C1 segment of cervical spinal cord (tissue), 14 donors: ENCODE results near the gene MMD2.
"Not testable (repeated sequence)": the region's sequence is repeated elsewhere in the genome, so short reads cannot be mapped to it uniquely, and the experiment has no call there.

Experiments used
- DNase-seq, 14 donors: peaks; one replicate each; lab custom pipeline; 2025; lab: John Stamatoyannopoulos, UW

MMD2 gene, protein sequence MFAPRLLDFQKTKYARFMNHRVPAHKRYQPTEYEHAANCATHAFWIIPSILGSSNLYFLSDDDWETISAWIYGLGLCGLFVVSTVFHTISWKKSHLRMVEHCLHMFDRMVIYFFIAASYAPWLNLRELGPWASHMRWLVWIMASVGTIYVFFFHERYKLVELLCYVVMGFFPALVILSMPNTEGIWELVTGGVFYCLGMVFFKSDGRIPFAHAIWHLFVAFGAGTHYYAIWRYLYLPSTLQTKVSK

DNA sequence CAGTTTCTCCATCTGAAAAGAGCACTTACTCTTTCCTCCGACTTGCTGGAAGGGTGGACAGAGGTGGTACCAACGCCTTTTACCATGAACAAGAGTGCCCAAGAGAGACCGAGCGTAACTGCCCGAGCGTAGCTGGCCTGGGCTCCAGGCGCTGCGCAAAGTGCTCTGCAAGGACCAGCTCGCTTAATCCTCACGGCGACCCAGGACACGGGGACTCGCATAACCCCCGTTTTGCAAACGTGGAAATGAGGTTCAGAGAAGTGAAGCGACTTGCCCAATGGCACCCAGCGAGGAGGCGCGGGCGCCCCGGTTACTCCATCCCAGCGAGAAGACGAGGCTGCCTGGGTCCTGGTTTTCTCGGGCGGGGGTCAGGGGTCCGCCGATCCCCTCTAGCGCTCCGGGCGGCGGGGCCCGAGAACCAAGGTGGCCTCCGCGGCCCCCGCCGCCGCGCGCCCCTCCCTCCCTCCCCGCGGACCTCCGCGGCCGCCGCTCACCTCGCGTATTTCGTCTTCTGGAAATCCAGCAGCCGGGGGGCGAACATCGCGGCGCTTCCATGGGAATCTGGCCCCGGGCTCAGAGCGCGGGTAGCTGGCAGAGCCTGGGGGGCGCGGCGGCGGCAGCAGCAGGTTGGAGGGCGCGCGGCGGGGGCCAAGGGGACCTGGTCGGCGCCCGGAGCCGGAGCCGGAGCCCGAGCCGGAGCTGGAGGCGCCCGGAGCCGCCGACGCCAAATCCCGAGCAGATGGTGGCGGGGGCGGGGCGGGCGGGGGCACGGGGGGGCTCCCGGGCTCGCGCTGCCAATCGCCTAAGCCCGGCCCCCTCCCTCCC is at the start of gene MMD2:
MMD2 (minus strand) TSS at position 711 of the 825 bp plus-strand sequence; CDS start at position 541, 170 bp downstream.
- DNase-seq = peak in 2 of 14 donors; percentile 24 to 44

DNA sequence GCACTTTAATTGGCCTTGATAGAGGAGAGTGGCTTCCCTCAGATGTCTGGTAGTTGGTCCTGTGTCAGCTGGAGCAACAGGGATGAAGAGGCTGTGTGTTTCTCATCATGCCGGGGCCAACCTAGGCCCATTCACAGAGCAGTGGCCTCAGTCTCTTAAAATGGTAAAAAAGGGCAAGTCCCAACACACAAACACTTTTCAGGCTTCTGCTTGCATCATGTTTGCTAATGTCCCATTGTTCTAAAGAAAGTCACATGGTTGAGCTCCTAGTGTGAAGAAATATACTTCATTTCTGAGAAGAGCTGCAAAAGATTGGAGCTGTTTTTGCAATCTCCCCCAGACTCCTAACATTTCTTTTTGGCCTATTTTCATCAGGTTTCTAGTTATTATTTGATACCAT is 46.1 kb upstream of the MMD2 start:
- peak in 2 of 14 donors; percentile 1 to 10 for DNase-seq

DNA sequence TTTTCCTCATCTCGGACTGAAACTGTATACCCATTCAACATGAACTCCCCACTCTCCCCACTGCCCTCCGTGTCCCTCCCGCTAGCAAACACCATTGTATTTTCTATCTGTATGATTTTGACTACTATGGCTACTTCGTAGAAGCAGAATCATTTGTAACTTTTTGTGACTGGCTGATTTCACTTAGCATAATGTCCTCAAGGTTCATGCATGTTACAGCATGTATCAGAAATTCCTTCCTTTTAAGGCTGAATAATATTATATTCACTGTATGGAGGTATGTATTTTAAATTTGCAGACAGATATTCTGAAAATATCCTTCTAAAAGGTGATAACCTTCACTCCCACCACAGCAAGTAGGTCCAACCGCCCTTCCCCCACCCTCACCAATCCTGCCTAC is 42.9 kb upstream of the MMD2 start:
- DNase-seq = no peak

DNA sequence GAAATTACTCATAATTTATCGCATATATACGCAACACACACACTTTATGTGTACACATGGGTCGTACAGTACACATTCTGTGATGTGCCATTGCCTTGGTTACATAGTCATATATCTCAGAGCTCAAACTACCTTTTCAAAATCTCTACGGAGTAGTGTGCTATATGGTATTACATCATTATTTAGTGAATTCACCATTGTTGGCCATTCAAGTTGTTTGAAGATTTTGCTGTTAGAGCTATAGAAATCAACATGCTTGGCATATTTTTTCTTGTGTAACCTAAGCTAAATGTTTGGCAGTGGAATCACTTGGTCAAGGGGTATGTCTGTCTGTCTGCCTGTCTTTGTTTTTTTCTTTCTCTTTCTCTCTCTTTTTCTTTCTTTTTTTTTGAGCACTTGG is 42.0 kb upstream of the MMD2 start:
- no peak for DNase-seq

DNA sequence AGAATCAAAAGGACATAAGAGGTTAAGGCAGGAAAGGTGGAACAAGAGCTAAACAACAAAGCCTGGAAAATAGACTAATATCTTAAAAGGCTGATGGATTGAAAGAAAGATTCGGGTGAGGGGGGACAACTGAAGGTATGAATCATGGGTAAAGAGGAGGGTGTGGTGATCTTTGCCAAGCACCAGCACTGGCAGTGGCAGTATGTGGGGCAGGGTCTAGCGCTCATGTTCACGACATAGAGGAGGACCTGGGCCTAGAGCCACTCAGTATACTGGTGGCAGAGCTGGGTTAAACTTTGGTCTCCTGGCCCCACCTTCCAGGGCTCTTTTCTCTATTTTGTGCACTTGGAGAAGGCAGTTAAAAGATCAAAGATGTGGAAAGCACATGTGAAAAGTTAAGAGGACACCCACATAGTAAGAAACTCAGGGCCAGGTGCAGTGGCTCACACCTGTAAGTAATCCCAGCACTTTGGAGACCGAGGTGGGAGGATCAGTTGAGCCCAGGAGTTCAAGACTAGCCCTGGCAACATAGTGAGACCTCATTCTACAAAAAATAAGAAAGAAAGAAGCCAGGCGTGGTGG is 40.5 kb upstream of the MMD2 start:
- DNase-seq = no peak

DNA sequence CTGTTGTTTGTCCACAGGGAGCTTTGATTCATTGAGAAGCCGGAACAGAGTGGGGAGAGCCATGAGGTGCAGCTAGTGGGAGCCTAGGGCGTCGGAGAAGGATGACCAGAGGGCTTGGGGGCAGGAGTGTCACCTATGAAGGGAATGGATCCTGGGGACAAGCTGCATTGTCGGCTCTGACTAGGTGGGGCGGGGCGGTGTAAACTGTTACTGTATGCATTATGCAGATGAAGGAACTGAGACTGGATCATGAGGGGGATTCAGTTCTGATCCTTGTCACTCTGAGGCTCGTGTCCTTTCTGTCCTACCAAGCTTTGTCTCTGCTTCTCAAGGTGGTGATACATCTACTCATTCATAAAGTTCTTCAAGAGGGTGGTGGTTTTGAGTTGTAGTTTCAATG is 39.9 kb upstream of the MMD2 start:
- DNase-seq = no peak

DNA sequence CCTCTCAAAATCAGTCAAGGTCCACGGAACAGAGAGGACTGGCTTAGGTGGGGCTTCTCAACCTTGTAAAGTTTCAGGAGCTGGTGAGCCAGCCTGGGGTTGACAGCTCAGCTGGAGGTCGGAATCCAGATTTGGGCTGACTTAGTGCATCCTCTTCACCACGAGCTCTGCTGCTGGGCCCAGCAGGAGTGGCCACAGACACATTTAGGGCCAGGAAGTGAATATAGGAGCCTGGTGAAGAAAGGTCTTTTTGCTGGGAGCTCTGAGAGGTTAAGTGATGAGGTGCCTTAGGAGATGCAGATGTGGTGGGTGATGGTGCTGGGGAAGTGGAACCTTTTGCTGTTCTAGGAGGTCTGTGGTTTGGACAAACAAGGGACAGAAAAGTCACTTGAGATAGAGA is 39.3 kb upstream of the MMD2 start:
- DNase-seq = no peak

DNA sequence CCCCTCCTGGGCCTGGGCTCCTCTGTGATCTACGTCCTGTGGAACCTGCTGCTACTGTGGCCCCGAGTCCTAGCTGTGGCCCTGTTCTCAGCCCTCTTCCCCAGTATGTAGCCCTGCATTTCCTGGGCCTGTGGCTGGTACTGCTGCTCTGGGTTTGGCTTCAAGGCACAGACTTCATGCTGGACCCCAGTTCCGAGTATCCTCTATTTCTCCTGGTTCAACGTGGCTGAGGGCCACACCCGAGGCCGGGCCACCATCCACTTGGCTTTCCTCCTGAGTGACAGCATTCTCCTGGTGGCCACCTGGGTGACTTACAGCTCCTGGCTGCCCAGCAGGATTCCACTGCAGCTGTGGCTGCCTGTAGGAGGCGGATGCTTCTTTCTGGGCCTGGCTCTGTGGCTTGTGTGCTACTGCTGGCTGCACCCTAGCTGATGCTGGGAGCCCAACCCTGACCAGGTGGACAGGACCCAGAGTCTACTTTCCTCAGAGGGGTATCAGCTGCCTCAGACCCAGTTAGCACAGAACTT is 37.8 kb upstream of the MMD2 start:
- no peak for DNase-seq

DNA sequence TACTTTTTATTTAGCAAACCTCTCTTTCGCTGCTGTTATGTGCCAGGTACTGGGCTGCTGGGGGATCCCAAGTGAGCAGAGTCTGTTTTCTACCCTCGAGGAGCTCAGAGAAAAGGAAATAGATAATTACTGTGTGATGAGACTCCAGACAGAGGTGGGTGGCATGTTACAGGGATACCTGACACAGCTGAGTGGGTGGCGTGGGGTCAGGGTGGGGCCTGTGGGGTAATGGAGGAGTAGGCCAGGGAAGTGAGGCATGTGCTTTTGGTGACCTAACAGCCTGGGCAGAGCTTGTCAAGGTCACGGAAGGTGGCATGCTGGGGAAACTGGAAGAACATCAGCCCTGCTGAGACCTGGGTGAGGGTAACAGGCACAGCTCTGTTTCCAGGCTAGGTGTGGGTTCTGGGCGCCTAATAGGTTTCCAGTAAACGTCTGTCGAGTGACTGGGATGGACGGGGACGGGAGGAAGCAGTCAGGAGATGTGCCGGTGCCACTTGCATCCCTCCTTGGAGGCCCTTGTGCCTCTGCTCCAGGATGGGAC is 36.5 kb upstream of the MMD2 start:
- DNase-seq = no peak

DNA sequence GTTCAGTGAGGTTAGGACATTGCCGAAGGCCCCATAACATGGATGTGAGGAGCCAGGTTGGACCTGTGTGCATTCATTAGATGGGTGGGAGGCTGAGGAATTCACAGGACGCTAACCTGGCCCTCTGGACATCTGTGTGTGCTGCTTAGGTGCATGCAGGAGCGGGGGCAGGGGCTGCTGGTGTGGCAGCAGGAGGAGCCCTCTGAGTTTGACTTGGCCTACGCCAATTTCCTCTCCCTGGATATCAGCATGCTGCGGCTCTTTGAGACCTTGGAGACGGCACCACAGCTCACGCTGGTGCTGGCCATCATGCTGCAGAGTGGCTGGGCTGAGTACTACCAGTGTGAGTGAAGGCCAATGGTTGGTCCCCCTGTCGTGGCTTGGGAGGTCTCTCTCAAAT is 34.5 kb upstream of the MMD2 start:
- DNase-seq = no peak

DNA sequence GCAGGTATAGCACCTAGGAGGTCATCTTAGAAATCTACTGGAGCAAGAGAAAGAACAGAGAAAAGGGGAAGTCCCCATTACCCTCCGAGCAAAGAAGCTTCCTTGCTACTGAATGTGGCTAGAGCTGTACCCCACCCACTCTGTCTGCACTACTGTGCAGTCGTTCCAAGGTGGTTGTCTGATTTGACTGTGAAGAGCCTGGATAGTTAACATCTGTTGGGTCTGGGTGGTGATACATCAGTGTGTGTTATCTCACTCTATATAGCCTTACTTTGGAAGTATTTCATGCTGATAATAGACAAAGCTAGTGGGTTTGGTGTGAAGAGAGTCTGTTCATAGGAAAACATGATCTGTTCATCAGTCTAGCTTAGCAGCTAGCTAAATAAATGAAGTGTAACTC is 23.8 kb upstream of the MMD2 start:
- not testable (repeated sequence) for DNase-seq

DNA sequence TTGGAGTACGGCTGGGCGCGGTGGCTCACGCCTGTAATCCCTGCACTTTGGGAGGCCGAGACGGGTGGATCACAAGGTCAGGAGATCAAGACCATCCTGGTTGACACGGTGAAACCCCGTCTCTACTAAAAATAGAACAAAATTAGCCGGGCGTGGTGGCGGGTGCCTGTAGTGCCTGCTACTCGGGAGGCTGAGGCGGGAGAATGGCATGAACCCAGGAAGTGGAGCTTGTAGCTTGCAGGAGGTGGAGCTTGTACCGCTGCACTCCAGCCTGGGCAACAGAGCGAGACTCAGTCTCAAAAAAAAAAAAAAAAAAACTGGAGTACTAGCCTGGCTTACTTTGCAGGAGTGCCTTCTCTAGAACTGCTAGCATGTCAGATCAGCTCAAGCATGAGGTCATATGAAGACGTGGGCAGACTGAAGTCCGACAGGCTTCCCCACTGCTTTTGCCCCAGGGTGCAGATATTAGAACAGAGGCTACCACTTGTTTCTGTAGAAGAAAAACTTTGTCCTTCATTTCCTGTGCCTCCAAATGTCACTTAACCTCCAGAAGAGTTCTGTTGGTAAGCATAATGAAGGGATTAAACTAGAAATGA is 22.4 kb upstream of the MMD2 start:
- DNase-seq = not testable (repeated sequence)

DNA sequence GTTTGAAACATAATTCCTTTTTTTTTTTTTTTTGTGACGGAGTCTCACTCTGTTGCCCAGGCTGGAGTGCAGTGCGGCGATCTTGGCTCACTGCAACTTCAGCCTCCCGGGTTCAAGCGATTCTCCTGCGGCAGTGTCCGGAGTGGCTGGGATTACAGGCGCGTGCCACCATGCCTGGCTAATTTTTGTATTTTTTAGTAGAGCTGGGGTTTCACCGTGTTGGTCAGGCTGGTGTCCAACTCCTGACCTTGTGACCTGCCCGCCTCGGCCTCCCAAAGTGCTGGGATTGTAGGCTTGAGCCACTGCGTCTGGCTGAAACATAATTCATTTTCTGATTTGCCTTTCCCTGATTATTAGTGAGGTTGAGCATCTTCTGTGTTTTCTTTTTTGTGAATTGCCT is 16.6 kb upstream of the MMD2 start:
- not testable (repeated sequence) for DNase-seq

DNA sequence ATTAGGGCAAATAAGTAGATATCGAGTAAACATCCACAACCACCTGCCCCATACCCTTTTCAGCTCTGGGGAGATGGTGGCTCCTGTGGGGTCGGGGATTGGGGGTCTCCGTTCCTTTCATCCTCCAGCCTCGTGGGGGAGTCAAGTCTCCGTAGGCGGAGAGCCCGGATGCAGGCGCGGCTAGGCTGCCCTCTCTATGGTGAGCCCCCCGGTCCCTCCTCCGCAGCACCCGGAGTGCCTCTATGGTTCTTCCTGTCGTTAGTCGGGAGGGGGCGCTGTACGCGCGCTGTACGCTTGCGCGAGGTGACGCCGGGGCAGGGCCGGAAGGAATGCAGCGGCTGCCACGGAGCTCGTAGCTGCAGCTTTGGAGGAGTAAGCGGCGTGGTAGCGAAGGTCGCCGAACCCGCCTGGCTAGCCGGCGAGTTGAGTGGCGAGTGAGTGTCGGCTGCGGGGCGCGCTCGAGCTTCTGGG is 14.8 kb upstream of the MMD2 start:
- DNase-seq = peak; percentile 26 to 93 (median 84)

DNA sequence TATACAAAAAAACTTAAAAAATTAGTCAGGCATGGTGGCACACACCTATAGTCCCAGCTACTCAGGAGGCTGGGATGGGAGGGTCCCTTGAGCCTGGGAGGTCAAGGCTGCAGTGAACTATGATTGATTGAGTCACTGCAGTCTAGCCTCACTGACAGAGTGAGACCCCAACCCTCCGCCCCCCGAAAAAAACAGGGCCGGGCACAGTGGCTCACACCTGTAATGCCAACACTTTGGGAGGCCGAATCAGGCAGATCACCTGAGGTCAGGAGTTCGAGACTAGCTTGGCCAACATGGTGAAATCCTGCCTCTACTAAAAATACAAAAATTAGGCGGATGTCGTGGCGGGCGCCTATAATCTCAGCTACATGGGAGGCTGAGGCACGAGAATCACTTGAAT is 13.5 kb upstream of the MMD2 start:
- DNase-seq = not testable (repeated sequence)

DNA sequence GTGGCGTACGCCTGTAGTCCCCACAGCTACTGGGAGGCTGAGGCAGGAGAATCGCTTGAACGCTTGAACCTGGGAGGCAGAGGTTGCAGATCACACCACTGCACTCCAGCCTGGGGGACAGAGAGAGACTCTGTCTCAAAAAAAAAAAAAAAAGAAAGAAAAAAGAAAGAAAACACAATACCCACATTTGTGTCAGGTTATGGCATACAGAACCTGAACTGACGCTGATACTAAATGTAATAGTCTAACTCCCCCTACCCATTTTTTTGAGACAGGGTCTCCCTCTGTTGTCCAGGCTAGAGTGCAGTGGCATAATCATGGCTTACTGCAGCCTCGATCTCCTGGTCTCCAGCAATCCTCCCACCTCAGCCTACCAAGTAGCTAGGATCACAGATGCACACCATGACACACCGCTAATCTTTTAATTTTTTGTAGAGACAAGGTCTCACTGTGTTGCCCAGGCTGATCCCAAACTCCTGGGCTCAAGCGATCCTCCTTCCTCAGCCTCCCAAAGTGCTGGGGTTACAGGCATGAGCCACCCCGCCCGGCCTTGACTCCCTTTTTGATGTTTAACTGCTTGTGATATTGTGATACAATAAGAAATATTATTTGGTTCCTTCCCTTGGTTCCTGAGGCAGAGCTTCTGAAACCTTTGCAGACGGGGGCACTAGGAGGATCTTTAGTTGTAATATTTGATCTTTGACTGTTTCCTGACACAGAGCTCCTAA is 6.5 kb upstream of the MMD2 start:
- DNase-seq = no peak

DNA sequence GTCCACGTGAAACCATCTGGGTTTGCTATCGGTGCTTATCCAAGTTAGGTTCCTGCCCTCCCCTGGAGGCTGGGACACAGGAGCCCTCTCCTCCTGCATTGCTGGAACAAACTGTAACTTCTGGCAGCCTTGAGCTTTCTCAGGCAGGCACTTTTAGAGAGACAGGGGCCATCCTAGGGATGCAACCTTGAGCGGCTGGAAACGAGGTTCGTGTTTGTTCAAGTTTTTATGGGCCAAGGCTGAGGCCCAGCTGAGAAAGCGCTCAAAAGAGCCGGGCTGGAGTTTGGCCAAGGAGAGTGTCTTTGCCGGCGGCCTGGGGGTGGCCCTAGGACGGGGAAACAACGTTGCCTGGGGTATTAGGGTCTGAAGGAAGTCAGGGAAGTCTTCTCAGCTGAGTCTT is 5.5 kb upstream of the MMD2 start:
- no peak for DNase-seq

DNA sequence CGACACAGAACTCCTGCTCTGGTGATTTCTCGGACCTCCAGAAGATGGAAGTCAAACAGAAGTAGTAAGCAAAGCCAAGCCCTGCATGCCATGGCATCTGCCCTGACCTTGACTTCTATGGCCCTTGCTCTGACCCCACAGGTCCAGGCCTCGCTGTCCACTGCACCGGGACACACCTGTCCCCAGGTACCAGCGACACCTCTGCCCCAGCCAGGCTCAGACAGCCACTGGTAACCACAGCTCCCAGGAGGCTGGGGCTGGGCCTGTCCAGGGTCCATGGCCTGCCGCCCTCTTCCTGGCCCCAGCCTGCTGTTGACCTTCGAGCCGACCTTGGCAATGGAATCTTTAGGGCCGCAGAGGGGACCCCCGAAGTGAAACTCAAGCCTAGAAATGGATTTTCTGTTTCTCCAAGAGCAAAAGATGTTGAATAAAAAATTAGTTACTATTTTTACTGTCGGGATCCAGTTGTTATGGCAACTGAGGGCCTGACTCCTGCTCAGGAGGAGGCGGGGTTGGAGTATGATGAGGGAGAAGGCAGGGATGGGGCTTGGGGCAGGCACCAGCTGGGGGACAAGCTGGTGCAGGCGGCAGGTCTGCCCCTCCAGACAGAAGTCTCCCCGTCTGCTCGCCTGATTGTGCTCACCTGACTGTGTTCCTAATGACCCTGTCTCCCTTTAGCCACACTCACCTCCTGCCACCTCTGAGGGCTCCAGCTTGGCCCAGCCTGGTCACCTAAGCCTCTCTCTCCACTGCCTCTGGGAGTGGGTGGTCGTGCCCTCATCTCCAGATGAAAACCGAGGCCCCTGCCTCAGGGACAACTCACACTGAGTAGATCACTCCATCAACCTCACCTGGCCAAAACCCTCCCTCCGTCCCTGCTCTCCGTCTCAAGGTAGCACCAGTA is 4.1 kb upstream of the MMD2 start:
- DNase-seq = no peak

DNA sequence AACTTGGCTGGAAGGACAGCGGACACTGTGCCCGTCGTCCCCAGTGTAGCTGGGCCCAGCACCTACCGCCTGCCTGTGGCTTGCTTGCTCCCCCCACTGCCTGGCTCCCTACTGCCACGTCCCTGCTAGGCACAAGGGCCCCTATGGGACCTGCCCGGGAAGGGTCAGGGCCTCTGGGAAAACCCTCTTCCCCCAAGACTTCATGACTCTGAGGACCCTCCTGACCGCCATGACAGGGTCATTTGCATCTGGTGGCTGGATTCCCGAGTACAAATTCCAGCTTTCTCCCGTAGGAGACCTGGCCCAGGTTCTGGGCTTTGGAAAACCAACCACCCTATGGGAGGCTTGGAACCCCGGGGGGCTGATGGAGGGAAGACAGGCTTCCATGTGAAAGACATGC is 1.4 kb upstream of the MMD2 start:
- DNase-seq = peak in 3 of 14 donors; percentile 5 to 62 (median 20)

DNA sequence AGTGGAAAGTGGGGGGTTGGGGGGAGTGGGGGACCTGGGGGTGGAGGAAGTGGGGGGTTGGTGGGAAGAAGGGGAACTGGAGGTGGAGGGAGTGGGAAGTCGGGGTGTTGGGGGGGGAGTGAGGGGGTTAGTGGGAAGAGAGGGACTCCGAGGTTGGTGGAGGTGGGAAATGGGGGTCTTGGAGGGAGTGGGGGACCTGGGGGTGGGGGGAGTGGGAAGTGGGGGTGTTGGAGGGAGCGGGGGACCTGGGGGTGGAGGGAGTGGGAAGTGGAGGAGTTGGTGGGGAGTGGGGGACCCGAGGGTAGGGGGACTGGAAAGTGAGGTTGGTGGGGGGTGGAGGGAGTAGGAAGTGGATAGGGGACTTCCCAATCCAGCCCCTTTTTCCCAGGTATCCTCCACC is 906 bp upstream of the MMD2 start:
- no peak for DNase-seq
